HG03025 (cell line): ENCODE data around the gene PRDM10.
"Not testable (repeated sequence)": the region's sequence is repeated elsewhere in the genome, so short reads cannot be mapped to it uniquely, and the experiment has no call there.

ENCODE experiments used
- ATAC-seq: cut with Tn5 transposase; IDR thresholded peaks from one replicate; pipeline ENCODE4 v1.9.1; 2021; ENCODE audit warnings: mild to moderate bottlenecking, moderate library complexity; ENCODE audit not compliant: unreplicated experiment, low FRiP score

The PRDM10 gene

GRCh38 chr11:129976328-129976727, 26.3 kb downstream of the PRDM10 start:
- no peak for ATAC-seq

GRCh38 chr11:129975543-129975942, 27.1 kb downstream of the PRDM10 start:
- no peak for ATAC-seq

DNA sequence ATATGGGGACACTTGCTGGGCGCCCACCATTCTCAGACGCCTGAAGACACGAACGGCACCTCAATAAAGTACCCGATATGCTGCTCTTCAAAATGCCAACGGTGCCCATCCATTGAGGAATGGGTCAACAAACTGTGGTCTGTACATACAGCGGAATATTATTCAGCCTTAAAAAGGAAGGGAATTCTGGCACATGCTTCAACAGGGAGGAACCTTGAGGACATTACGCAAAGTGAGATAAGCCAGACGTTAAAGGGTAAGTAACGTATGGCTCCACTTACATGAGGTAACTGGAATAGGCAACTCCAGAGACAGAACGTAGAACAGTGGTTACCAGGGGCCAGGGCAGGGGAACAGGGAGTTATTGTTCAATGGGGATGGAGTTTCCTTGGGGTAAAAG, 28.0 kb downstream of the PRDM10 start:
- ATAC-seq: no peak

DNA sequence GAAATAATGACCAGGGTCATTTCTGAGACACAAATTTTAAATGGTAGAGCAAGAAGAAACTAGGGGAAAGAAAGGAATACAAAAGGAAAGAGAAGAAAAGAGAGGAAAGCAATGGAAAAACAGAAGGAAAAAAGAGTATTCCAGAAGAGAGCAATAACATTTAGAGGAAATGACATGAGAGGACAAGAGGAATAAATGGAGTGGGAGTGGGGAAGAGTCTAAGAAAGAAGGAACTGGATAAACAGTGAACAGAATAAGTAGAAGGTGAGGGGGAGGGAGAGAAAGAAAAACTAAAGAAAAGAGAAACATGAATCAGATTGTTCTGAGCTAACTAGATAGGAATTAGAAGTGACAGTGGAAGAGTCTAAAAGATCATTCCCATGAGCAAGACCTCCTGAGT, 28.4 kb downstream of the PRDM10 start:
- no peak for ATAC-seq

GRCh38 chr11:129973809-129974208, 28.8 kb downstream of the PRDM10 start:
- no peak for ATAC-seq

DNA sequence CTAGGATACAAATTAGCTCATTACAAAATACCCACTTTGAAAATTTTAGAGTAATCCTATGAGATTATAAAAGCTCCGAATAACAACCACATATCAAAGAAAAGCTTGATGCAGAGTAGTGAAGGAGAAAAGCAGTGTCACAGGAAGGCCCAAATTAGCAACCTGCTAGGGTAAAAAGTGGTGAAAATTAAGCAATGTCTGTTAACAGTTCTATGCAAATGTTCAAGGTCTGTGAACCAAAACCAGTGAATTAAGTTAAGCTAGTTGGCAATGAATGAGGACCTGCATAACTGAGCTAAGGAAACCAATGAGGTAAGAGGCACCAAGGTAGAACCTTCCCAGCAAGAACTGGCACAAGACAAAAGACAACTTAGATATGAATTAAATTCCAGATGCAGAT, 29.6 kb downstream of the PRDM10 start:
- ATAC-seq: no peak

- ATAC-seq: no peak
These were observed 30.0 kb downstream of the PRDM10 start for GRCh38 chr11:129972611-129973010.

DNA sequence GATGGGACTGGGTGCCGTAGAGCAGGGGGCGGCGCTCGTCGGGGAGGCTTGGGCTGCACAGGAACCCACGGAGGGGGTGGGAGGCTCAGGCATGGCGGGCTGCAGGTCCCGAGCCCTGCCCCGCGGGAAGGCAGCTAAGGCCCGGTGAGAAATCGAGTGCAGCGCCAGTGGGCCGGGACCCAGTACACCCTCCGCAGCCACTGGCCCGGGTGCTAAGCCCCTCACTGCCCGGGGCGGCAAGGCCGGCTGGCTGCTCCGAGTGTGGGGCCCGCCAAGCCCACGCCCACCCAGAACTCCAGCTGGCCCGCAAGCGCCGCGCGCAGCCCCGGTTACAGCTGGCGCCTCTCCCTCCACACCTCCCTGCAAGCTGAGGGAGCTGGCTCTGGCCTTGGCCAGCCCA, 30.8 kb downstream of the PRDM10 start:
- not testable (repeated sequence) for ATAC-seq

DNA sequence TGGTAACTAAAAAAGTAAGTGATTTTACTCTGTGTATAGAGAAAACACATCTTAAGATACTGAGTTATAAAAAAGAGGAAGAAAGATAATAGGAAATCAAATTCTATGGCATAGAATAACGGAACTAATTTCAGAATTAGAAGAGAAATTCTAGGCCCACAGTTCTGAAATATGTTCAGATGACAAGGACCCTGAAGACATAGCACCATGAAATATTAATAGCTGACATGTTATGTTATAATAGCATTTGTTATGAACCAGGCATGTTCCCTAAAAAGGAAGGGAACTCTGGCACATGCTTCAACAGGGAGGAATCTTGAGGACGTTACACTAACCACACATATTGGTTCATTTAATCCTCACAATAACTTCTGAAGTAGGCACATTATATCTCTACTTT, 32.7 kb downstream of the PRDM10 start:
- no peak for ATAC-seq

DNA sequence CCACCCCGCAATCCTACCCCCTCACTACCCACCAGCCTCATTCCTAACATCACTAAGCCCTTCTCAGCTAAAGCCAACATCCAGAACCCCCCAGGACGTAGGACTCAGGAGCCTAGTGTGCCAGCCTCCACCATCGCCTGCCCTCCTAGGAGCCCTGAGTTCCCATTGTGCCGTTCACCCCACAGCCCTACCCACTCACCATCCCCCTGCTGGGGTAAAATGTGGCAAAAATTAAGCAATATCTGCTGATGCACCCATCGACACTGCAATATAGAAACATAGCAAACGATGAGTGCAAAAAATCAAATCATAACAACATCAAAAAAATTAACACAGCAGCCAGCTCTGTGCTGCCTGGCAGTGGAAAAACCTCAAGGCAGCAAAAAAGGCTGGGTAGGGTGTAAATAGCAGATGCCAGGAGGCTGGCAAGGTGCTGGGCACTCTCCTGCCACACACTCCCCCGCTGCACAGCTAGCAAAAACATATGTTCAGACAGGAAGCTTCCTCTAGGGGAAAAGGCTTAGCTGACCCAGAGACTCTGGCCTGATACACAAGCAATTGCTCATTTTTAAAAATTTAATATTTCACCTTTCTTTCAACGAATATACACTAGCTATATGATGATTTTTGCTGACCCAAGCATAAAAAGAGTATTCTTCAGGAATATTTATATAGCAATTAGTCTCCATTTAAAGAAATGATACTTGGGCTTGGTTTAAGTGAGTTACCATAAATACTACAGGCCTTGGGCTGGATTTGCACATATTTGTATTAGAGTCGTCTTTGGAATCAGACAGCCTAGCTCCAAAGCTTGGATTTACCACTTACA, 33.8 kb downstream of the PRDM10 start:
- ATAC-seq: no peak

DNA sequence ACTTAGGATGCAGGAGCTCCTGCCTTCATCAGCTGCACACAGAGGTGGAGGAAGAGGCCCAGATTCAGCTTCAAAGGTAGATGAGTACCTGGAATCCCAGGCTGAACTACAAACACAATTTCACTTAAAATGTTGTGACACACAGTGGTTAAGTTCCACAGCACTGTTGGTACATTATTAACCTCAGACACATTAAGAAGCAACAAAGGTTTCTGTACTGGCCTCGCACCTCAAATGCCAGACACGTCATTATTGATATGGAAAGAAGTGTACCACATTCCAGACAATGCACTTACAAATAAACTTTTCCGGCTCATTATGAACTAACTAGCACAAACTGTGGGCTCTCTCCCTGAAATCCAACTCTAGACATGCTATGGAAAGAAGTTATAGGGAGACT, 34.6 kb downstream of the PRDM10 start:
- no peak for ATAC-seq

DNA sequence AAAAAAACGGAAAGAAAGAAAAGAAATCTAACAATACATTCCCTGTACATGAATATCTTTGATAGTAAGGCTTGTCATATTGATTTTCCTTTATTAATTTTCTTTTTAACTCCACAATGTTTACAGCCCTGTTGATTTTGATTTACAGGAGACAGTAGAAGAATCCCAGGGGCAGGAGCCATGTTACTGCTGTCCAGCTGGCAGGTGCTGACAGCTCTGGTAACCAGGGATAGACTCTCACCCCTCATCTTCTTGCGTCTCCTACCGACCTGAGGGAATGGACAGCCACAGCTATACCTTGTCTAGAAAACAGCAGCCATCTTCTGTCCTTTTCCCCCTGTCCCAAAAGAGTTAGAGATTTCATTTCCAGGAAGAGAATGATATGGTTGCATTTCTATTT, 37.4 kb downstream of the PRDM10 start:
- ATAC-seq: no peak

DNA sequence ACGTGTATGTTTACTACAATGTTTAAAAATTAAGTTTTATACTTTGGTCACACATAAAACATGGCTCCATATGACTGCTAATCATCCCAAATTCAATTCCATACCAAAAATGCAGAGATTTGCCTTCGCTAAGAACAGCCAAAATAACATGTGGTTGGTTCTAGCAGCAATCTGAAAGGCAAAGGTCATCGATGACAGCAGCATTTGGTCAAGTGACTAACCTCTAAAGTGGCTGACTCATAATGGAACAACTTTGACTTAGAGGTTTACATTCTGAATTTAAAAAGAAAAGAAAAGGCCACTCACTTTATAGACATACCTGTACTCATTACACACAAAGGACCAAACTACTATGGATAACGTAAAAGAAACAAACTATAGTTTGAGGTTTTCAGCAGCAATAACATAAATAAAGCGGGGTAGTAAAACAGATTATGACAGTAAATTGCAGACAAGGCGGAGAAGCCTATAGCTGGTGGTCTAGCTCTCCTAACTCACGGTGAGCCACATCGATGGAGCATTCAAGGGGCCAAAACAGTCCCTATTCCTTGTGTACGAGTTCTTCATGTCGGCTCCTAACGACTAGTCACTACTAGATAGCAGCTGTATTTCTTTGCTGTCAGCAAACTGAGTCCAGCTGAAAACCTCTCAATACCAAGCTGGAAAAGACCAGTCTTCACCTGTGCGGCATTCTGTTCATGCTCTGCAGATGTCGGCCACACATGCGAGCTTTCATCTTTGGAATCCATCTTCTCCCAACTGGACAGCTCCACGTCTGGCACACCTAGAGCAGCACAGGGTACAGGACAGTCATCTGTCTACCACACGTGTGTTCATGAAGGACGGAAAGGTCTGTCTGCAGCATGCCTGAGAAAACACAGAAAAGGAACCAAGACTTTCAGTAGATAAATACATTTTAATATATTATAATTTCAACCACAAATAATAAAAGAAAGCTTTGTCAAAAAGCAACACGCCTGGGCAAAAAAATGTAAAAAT, 42.1 kb downstream of the PRDM10 start:
- ATAC-seq: peak; percentile 82

GRCh38 chr11:129959687-129960086, 42.9 kb downstream of the PRDM10 start:
- no peak for ATAC-seq

DNA sequence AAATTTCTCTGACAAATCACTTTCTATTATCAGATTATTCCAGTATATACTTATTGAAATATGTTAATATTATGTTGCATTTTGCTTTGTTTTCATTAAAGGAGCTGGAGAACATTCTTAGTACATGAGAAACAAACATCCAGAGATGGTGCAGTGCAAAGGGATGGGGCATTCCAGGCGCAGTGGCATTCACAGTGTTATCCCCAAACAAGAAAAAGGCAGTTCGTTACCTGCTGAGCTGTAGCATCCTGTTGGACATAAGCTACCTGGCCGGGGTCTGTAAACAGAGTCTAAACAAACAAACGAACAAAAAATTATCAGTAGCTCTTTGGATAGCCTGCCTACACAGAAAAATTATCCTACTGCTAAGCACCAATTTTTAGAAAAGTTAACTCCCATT, 47.4 kb downstream of the PRDM10 start:
- ATAC-seq: no peak

GRCh38 chr11:129954703-129955102, 47.9 kb downstream of the PRDM10 start:
- ATAC-seq: not testable (repeated sequence)

- no peak for ATAC-seq
These were observed 50.8 kb downstream of the PRDM10 start for GRCh38 chr11:129951866-129952262.

- no peak for ATAC-seq
These were observed 51.3 kb downstream of the PRDM10 start for GRCh38 chr11:129951201-129951865.

DNA sequence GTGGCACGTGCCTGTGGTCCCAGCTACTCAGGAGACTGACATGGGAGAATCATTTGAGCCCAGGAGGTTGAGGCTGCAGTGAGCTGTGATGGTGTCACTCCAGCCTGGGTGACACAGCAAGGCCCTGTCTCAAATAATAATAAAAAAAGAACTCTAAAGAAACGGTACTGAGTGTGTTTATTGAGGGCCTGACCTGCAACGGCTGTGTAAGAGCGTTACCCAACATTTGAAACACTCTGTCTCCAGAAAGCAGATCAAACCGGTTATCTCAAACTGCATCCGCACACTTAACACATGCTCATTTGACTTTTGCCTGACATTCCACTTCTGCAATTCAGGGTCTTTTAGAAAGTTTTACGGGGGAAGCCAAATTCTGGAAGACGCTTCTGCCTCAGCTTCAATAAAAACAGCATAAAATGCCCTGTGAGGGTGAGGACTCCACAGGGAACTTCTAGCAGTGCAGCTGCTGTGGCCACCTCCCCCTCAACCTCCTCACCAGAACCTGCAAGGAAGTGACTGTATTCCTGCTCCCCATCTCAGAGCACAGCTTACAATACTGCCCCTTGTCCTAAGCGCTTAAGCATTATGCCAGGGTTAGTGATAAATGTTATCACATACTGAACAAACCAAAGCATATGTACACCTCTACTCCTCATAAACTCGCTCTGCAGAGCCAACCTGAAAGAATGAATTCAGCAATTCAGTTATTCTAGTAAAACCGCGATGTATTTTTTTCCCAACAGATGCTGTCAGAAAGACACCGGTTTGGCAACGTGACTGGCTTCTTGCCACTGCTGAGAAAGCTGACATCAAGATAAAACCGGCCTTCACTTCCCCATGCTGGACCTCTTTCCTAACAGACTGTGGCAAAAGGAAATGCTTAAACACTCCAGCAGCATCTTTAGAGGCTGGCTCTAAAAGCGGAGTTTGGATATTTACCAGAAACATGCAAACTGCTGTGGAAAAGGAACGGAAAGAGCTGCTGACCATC, 52.2 kb downstream of the PRDM10 start:
- ATAC-seq: no peak
